Measurements from ENCODE around the gene FAM181A. TPM values are rescaled to one million over a fixed set of nuclear protein-coding genes. Genes with fewer than 3 reads are reported as not detected.

FAM181A gene
- total RNA-seq, 1 experiment from 2014 or later, result not detected

DNA sequence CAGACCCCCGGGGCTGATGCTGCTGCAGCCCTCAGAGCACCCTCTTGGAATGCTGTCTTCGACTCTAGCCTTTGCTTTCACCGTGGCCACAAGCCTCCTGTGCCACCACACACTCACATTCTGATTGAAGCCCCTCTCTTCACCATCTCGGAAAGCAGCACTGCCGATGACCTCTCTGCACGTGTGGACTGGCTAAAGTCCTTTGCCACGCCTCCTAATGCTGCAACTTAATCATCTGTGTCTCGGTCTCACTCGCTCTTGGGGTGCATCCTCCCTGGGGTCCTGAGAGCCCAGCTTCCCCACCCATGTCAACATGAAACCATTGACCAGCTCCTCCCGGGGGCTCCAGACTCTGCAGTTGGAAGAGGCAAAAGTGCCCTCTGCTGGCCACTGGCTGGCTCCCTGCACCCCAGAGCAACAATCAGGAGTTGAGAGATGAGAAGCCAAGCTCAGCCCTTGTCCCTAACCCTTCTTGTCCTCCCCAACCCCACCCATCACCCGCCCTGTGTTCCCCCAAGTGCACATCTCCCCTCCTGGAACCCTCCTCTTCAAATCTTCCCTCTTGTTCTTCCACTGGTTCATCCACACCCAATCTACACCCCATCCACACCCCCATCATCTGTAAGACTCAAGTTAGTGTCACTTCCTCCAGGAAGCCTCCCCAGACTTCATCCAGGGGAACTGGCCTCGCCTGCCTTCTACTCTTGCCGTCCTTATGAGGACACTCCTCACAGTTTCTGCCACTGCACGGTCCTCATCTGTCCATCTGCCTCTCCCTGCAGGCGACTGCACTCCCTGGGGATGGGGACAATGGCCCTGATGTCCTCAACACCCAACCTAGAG, 23.6 kb upstream of the FAM181A start:
- DNase-seq (ENCODE audit: low spot score), result no peak

DNA sequence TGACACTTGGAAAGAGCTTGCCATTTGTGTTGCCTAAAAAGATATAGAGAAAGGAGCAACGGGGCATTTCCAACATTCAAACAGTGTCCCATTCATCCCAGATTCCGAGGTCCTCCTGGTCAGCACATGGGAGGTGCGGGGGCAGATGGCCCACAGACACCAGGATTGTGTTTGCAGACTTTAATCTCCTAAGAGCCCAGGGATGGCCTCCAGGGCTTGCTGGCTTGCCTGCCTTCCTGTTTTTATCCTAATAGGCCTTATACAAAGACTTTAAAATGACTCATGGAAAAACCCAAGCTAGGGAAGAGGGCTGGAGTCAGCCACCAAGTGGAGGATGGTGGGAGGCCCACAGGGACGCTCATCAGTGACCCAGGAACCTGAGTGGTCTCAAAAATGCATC, 21.5 kb upstream of the FAM181A start:
- no peak for DNase-seq (ENCODE audit: low spot score)

DNA sequence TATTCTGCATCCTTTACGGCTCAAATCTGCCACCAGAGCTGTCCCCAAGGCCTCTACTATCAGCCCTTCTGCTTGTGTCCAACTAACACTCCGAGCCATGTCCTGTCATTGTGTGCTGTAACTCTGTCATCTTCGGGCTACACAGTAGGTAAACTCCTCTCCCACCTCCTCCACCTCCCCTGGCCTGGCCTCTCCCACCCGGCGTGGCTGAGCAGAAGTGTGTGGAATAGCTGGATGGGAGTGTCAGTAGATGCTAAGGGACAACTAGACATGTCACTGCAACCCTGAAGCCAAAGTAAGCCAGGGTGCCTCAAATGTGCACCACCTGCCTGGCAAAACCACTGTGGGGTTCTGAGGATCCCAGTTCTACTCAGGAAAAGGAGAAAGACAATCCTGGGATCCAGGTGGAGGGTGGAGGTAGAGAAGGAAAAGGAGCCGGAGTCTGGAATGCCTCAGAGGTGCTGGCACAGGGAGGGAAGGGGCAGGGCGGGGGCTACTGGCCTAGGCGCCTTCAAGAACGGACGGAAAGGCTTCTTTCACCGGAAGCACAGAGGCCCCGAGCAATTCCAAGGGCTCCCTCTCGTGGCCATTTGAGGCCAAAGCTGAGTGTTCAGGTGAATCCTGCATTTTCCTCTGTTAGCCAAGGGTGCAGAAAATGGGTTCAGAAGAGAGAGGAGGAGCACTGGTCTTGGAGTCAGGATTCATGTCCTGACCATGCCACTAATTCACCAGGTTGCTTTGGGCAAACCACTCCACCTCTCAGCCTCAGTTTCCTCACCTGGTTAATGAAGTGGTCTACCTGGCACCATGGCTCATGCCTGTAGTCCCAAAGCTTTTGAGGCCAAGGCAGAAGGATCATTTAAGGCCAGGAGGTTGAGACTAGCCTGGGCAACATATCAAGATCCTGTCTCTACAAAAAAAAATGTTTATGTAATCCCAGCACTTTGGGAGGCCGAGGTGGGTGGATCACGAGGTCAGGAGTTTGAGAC, 20.5 kb upstream of the FAM181A start:
- peak; percentile 42 for DNase-seq (ENCODE audit: low spot score)

DNA sequence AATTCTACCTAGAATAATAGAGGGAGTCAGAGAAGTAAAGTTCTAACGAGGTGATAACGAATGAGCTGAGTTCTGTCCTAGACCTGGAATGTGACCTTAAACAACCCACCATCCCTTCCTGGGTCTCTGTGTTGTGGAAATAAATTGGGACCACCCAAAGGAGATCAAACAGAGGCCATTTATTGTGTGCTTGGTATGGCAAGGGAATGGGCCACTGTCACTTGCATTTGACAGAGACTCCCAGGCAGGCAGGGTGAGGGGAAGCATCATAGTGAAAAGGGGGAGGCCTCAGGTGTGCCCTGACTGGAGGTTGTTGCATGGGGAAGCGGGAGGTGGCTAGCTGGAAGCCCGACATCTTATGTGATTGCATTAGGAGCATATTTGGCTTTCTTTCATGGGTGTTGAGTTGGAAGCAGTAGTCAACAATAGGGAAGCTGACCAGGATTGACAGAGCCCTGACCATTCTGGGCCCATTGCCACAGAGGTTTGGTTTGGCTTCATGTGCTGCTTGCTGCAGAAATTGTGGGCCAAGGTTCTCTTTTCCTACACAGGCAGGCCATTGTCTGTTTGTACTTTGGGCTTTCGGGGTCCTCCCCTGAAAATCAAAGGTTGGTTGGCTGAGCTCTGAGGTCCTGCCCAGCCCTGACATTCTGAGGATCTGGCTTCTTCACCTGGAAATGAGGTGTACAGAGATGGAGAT, 17.6 kb upstream of the FAM181A start:
- no peak for DNase-seq (ENCODE audit: low spot score)

DNA sequence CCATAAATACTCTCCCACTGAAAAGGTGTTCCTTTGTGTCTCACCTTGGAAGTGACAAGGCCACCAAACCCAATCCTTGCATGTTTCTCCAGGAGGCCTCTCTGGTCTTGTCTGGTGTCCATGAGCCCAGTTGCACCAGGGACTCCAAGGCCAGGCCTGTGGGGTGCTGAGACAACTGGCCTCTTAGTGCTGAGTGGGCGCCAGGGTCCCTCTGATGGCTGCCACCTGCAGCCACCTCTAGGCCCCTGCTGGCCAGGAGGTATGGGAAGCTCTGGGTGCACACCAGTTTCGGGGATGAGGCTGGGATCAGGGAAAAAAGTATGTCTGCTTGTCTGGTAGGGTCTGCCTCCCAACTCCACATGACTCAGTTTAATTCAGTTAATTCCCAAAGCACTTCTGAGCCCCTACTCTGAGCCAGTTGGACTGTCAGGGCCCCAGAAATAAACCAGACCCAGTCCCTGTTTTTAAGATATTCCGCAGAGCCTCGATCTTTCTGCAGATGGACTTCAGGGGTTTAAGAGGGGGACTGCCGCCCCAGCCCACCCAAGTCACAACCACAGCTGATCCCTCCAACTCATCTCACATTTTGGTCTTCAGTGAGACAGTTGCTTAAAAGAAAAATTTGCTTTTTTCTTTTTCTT, 15.0 kb upstream of the FAM181A start:
- no peak for DNase-seq (ENCODE audit: low spot score)

DNA sequence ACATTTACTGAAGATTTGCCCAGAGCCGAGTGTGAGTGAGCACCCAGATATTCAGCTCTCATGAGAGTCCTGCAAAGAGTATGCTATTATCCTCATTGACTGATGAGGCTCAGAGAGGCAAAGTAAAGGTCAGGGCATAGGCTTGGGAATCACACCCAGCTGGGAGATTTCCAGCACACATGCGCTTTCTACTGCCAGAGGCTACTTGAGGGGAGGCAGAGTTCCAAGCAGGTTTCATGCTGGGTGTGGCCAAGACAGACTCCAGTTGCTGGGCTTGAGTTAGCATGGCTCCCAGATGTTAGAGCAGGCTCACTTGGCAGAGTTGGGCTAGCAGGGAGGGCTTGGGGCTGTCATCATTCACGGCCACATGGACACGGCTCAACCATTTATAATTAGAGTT, 14.4 kb upstream of the FAM181A start:
- DNase-seq (ENCODE audit: low spot score), result no peak

DNA sequence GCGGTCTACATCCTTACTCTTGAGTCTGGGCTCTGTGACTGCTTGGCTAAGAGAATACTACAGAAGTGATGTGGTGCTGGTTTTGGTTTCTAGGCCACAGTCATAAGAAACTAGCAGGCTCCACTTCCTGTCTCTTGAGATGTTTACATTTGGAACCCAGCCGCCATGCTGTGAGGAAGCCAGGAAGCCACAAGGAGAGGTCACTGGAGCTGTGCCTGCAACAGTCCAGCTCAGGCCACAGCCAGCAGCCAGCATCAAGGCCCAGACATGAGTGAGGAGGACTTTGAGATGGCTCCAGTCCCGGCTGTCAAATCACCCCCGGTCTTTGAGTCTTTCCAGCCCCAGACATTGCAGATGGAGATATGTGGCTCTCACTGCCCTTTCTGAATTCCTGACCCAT, 12.9 kb upstream of the FAM181A start:
- DNase-seq (ENCODE audit: low spot score), result no peak

DNA sequence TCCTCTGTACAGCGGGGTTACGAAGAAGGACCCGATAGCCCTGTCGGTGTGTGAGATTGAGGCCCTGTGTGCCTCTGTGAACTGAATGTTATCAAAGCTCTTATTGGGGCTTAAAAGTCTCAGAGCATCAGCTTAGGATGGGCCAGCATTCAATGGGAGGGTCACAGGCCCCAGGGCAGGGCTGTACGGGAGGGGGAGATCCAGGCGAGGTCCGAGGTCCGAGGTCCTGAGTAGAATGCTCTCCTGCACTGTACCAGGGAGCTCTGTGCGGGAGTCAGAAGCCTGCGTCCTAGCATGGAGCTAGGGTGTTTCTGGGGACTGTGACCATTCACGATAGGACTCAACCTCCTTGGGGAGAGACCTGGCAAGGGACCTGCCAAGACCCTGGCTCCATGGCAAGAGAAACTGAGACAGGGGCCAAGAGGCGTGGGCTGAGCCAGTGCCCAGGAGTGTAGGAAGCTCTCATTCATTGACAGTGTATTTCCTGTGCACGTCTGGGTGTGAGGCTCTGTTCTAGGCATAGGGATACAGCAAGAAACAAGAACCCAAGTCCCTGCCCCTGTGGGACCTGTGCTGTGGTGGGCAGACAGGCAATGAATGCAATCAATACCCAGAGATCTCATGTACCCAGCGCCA, 12.0 kb upstream of the FAM181A start:
- no peak for DNase-seq (ENCODE audit: low spot score)

DNA sequence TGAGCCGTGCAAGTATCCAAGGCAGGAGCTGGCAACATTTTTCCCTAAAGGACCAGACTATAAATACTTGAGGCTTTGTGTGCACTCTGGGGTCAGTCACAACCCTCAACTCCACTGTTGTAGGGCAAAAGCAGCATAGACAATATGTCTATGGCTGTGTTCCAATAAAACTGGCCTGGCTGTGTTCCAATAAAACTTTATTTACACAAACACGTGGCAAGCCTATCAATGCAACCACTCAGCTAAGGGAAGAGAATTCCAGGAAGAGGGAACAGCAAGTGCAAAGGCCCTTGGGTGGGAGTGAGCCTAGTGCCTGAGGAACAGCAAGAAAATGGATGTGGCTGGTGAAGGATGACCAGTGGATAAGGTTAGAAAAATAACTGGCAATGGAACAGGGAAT, 11.3 kb upstream of the FAM181A start:
- no peak for DNase-seq (ENCODE audit: low spot score)

DNA sequence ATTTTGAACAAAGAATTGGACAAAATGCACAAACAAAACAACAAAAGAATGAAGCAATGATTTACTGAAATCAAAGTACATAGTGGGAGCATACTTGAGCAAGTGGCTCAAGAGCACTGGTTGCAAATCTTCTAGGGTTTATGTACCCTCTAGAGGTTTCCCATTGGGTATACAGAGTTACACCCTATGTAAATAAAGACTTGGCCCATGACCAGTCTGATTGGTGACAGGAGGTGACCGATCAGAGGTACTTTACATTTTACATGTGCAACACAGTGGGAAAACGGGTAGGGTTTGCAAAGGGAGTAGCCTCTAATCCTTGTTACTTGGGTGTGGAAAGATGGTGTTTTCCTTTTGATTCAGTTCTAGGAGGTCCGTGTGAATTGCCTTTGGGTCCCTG, 10.6 kb upstream of the FAM181A start:
- DNase-seq (ENCODE audit: low spot score), result no peak

DNA sequence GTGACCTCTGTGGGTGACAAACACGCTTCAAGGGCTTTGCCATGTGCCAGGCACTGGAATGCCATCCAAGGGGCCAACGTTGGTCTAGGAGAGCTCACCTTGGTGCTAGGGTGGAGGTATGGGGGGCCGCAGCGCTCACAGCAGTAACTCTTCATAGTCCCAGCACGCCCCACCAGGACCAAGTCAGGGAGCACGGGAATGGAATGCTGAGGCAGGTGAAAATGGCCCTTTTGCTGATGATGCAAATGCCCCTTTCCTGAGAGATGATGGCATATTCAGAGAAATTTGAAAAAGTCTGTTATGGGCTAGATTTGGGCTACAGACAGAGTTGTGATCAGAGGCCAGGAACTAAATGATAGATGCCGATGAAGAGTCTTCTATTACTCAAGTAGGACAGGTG, 10.0 kb upstream of the FAM181A start:
- no peak for DNase-seq (ENCODE audit: low spot score)

DNA sequence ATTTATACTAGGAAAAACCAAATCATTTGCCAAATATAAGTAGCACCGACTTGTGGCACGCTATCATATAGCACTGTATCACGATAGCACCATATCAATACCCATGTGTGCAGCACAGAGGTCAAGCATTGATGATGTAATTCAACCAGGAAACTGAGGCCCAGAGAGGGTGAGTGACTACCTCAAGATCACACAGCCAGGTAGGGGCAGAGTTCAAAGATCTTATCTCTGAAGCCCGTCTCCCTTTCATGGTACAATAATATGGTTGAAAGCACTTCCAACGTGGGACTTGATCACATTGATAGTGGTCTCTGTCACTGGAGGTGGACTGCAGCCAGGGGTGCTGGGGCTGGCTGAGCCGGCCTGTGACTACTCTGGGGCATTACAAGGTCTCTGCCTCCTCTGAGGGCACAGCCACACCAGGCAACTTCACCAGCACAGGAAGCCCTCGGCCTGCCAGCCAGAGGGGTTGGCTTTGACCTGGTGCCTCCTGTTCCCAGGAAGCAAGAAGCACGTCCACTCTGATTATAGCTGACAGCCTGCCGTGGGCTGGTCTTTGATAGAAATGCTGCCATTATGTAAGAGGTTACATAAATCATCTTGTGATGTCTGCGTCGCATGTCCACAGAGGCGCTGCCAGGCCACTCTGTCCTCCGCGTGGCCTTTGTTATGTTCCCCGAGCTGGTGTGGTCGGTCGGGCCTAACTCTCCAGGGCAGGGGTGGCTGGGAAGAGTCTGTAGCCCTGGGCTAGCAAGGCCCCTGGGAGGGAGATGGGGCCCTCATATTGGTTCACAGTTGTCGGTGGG, 5.9 kb upstream of the FAM181A start:
- DNase-seq (ENCODE audit: low spot score), result no peak

DNA sequence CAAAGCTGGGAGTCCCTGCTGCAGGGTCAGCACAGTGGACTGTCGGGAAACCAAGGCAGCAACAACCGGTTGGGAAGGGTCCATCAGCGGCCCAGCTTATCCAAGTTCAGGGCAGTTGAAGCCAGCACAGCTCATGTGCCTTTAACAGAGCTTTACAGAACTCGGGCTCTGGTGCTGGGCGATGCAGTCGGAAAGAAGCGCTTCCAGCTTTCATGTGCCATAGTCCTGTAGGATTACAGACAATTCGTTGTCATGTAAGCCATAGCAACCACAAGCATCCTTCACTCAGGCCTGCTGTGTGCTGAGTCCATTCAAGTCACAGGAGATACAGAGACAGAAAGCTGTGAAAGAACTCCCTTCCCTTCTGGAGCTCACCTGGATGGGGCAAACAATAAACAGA, 3.5 kb upstream of the FAM181A start:
- DNase-seq (ENCODE audit: low spot score), result no peak

DNA sequence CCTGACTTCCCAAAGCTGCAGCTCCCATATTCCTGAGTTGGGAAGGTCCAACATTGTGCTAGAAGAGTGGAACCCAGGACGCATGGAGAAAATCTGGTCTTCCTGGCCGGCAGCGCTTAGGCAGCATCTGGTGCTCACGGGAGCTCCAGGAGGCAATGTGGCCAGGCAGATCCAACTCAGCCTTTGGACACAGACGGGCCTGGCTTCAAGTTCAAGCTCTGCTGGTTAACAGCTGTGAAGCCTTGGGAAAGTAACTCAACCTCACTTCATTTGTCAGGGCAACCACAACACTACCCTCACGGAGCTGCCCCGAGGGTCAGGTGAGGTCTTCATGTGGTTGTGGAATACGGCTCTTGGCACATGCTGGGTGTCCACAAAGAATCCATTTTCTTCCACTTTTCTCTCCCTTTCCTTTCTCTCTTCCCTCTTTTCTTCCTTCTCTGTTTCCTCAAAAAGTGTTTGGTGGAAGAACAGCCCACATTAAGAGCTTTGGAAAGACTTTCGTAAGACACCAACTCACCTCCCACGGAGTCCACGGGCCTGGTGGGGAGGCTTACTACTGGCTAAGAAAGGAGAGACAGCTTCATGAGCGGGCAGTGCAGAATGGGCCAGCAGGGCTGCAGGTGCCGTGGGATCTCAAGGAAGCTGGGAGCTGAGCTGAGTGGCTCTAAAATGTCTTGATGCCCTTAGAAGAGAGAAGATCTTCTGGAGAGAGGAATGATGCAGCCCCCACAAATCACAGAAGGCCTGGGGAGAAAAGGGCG, 2.4 kb upstream of the FAM181A start:
- DNase-seq (ENCODE audit: low spot score), result no peak

DNA sequence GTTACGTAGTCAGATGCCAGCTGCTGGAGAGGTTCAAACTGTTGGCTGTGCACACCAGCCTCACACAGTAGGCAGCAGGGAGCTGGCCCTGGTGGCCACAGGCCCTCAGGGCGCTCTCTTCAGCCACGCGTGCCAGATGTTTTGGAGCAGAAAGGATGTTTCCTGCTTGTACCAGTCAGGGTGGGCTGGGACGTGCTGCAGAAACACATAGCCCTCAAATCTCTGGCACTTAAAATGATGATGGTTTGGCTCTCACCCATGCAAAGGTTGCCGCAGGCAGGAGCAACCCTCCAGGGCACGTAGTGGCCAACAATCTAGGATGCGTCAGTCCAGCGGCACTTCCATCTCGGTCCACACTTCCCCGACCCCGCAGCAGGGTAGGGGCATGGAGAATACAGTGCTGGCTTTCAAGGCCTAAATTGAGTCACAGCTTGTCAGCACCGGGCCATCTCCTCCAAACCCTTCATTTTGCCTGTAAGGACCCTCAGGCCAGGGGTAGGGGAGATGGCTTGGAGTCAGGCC, 1.7 kb upstream of the FAM181A start:
- no peak for DNase-seq (ENCODE audit: low spot score)

DNA sequence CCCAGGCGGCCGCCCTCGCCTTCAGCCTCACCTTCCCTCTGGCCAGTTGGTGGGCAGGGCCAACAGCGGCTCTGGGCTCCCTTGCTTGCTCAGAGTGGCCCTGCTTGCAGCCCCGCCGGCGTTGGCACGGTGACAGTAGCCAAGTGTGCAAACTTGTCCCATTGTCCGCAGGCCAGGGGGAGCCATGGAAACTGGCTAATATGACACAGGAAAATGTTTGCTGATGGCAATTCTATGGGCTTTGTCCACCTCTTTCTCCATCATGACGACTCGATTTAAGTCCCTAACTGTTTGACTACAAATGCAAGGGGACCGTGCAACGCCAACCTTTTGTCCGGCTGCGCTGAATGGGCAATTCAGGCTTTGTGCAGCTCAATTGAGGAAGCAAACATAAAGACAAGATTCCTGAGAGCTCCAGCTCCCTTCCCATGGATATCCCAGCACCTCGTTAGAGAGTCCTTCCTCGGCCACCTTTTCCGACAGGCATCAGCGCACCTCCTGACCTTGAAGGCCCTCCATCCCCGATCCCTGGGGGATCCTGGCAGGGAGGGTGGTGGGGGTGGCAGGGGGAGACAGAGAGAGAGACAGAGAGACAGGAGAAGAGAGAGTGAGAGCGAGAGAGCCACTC, 785 bp upstream of the FAM181A start:
- no peak for DNase-seq (ENCODE audit: low spot score)

DNA sequence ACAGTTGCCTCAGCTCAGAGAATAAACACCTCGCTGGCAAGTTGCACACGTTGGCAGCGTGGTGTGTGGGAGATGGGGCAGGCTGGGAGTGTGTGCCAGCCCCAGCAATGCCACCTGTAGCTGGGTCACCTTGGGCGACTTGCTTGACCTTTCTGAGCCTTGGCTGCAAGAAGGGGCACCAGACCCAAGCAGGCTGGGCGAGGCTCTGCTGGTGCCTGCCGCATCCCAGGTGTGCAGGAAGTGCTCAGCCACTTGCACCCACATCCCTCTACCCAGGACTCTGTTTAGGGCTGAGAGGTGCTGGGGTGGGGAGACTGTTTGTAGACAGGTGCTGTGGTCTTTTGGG, 629 bp downstream of the FAM181A start:
- no peak for DNase-seq (ENCODE audit: low spot score)

DNA sequence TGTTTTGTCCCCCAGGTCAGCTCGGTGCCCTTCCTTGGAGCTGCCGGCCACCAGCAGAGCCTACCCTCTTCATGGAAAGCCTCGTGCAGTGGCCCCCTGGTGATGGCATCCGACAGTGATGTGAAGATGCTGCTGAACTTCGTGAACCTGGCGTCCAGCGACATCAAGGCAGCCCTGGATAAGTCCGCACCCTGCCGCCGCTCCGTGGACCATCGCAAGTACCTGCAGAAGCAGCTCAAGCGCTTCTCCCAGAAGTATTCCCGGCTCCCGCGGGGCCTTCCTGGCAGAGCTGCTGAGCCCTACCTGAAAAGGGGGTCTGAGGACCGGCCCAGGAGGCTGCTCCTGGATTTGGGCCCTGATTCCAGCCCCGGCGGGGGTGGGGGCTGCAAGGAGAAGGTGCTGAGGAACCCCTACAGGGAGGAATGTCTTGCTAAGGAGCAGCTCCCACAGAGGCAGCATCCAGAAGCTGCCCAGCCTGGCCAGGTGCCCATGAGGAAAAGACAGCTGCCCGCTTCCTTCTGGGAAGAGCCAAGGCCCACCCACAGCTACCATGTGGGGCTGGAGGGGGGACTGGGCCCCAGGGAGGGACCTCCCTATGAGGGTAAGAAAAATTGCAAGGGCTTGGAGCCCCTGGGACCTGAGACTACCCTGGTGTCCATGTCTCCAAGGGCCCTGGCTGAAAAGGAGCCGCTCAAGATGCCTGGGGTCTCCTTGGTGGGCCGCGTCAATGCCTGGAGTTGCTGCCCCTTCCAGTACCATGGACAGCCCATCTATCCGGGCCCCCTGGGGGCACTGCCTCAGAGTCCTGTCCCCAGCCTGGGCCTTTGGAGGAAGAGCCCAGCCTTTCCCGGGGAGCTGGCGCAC, 1.3 kb downstream of the FAM181A start:
- DNase-seq (ENCODE audit: low spot score), result no peak
